Mucosa of descending colon (tissue), 3 donors: Measurements from ENCODE around the gene ST8SIA5. TPM values are rescaled to one million over a fixed set of nuclear protein-coding genes. Genes with fewer than 3 reads are reported as not detected.

Experiments used
- ATAC-seq: fragments of 200-7000 bp; cut with Tn5 transposase; one replicate; pipeline ENCODE4 v1.9.1; 2020; ENCODE audit warnings: mild to moderate bottlenecking, moderate library complexity
- DNase-seq, 3 donors: peaks; one replicate each; pipeline ENCODE4 v3.0.0-alpha.2; 2020
- H3K36me3 ChIP-seq: fragments of 200-600 bp; one replicate; pipeline ENCODE4 v1.8.0; 2021; ENCODE audit warnings: low read depth, mild to moderate bottlenecking
- H3K4me1 ChIP-seq: fragments of 200-600 bp; one replicate; pipeline ENCODE4 v1.8.0; 2021; ENCODE audit warnings: low read depth, mild to moderate bottlenecking
- H3K4me3 ChIP-seq: fragments of 200-600 bp; one replicate; pipeline ENCODE4 v1.8.0; 2021; ENCODE audit warnings: mild to moderate bottlenecking
- H3K9me3 ChIP-seq: fragments of 200-600 bp; one replicate; pipeline ENCODE4 v1.8.0; 2021; ENCODE audit warnings: mild to moderate bottlenecking
- intact Hi-C, 2 donors: fragments of 100-400 bp; cut with DNase I in 1 of 2; cut with micrococcal nuclease in 1 of 2; formaldehyde crosslinking; loops; one replicate each; pipeline versions ENCODE4 v1.11.0 to v1.11.1; 2022; cut with DNase I, micrococcal nuclease
- total RNA-seq, 3 donors: library from RNA; stranded (reverse); fragmentation: NEBNext Ultra II Directional in 2 of 3; extraction: Animal tissue kit (Norgen Biotek cat#: 25700) in 2 of 3; gene quantifications; one replicate each; pipeline versions ENCODE4 v1.2.1 to v1.2.4, GENCODE V29; 2021 to 2023
- TF ChIP-seq, protein P1 (sequence below): fragments of 200-600 bp; IDR thresholded peaks from one replicate; pipeline ENCODE4 v1.8.0; 2022; ENCODE audit warnings: antibody characterized with exemption, mild to moderate bottlenecking
- donor health status: DM: no; HTN: no; CAD: no; lungs with moderate emphysema.
- donor health status: DM: no; HTN: no; CAD: no.
- donor health status: DM: no; HTN: yes; CAD: no.

The ST8SIA5 gene
- total RNA-seq, 3 donors from 2014 or later: 0.20 to 0.66 (median 0.24) TPM

DNA sequence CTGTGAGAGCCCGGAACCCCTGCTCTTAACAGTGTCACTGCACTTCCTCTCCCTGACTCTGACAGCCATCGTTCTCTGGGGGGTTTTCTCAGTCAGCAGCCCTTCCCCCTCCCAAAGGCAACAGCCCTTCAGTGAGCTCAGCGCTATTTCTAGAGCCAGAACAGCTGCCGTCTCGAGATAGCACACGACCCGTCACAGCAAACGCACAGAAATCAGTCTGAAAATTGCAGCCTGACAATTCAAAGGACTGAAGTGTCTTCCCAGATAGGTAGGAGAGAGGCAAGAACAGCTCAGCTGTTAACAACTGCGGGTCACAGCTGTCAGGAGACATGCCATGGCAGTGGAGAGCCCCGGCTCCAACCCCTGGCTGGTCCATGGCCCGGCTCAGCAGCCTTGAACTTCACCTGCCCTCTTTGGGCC, 45.4 kb downstream of the ST8SIA5 start:
- Histone ChIP-seq H3K4me3 (no peak overlapping the region), H3K9me3 (no peaks in the 10 kb centered on the region), H3K4me1 (no peaks in the 10 kb centered on the region), H3K36me3 (no peaks in the 10 kb centered on the region)
- intact Hi-C loops: no loop called here
- DNase-seq (no peak), ATAC-seq (no peak)
- TF ChIP-seq, protein P1, sequence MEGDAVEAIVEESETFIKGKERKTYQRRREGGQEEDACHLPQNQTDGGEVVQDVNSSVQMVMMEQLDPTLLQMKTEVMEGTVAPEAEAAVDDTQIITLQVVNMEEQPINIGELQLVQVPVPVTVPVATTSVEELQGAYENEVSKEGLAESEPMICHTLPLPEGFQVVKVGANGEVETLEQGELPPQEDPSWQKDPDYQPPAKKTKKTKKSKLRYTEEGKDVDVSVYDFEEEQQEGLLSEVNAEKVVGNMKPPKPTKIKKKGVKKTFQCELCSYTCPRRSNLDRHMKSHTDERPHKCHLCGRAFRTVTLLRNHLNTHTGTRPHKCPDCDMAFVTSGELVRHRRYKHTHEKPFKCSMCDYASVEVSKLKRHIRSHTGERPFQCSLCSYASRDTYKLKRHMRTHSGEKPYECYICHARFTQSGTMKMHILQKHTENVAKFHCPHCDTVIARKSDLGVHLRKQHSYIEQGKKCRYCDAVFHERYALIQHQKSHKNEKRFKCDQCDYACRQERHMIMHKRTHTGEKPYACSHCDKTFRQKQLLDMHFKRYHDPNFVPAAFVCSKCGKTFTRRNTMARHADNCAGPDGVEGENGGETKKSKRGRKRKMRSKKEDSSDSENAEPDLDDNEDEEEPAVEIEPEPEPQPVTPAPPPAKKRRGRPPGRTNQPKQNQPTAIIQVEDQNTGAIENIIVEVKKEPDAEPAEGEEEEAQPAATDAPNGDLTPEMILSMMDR: no peak

- ATAC-seq (no peak), DNase-seq (no peak)
- intact Hi-C loops: no loop called here
- H3K4me3 ChIP-seq: no peak overlapping the region
- TF ChIP-seq, protein P1: no peak
- H3K36me3 ChIP-seq: no peaks in the 10 kb centered on the region
- H3K4me1 ChIP-seq: no peaks in the 10 kb centered on the region
- H3K9me3 ChIP-seq: no peaks in the 10 kb centered on the region
Measured at GRCh38 chr18:46706968-46707367, 49.9 kb downstream of the ST8SIA5 start.

GRCh38 chr18:46705521-46705920, 51.3 kb downstream of the ST8SIA5 start:
- H3K4me1 ChIP-seq: no peaks in the 10 kb centered on the region
- DNase-seq: no peak
- no peaks in the 10 kb centered on the region for H3K9me3 ChIP-seq
- H3K36me3 ChIP-seq: no peaks in the 10 kb centered on the region
- intact Hi-C loops: no loop called here
- H3K4me3 ChIP-seq: no peak overlapping the region
- no peak for ATAC-seq
- TF ChIP-seq, protein P1: no peak

DNA sequence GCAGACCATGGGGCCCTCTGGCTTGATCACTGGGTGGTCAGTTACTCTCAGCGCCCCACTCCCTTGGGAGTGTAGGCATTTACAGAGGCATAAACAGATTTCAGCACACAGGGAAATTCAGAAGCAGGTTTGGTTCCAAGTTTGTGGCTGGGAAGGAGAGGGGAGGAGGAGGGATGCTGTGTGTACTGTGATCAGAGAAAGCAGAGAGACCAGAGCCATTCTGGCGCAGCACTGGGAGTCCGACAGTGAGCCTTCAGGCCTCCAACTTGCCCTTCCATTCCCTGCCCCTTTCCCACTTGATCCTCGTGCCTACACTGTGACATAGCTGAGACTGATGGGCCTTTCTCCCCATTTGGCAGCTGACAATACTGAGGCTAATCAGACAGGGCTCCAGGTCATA, 52.0 kb downstream of the ST8SIA5 start:
- no peaks in the 10 kb centered on the region for H3K36me3 ChIP-seq
- DNase-seq (no peak), ATAC-seq (no peak)
- TF ChIP-seq, protein P1: no peak
- H3K4me3 ChIP-seq: no peak overlapping the region
- no peaks in the 10 kb centered on the region for H3K4me1 ChIP-seq
- no peaks in the 10 kb centered on the region for H3K9me3 ChIP-seq
- intact Hi-C loops: no loop called here

DNA sequence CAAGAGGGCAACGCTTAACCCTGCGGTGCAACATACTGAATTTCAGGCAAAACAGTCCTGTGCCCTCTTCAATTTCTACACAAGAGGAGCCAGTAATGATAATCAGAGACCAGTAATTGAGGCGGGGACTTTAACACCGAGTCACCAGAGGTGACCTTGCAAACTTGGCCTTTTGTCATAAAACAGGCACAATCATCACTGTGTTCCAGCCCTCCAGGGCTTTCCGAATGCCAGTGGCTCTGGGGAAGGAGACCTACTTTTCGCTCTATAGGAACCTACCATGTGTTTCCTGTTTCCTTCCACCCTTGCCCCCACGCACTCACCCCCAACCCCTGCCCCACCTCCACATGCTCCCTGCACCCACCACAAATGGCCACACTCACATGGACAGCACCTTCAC, 52.7 kb downstream of the ST8SIA5 start:
- H3K36me3 ChIP-seq: no peaks in the 10 kb centered on the region
- ATAC-seq: no peak
- H3K4me1 ChIP-seq: no peaks in the 10 kb centered on the region
- TF ChIP-seq, protein P1: no peak
- no peak overlapping the region for H3K4me3 ChIP-seq
- no peaks in the 10 kb centered on the region for H3K9me3 ChIP-seq
- intact Hi-C loops: no loop called here
- DNase-seq: no peak

DNA sequence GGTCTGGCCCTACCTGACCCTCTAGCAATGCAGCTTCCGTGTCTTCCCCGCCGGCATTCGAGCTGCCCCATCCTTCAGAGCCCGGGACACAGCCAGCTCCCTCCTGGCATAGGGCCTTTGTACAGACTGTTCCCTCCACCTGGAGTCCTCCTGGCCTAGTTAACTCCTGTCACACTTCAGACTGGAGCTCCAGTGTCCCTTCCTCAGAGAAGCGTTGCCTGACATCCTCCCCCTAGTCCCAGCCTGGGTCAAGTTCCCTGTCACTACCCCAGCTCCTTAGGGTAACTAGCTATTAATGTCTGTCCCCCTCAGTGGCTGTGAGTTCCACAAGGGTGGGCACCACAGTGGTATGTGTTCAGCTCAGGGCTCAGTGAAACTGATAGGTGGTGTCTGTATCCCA, 54.4 kb downstream of the ST8SIA5 start:
- intact Hi-C loops: no loop called here
- no peak overlapping the region for H3K4me3 ChIP-seq
- ATAC-seq: no peak

More for the DNA sequence above, 54.4 kb downstream of the ST8SIA5 start:
- TF ChIP-seq, protein P1: no peak
- H3K9me3 ChIP-seq: no peaks in the 10 kb centered on the region
- no peak for DNase-seq
- no peaks in the 10 kb centered on the region for H3K4me1 ChIP-seq
- H3K36me3 ChIP-seq: no peaks in the 10 kb centered on the region
